Endothelial cell of umbilical vein (primary cell): ENCODE data around the gene EML2. TPM values are rescaled to one million over a fixed set of nuclear protein-coding genes. Genes with fewer than 3 reads are reported as not detected.

Experiments used
- BruUV-seq: library from RNA; stranded (reverse); fragments of 400-500 nt; replicated peaks from 2 replicates; lab custom pipeline; 2021; lab: Mats Ljungman, UMichigan
- CTCF ChIA-PET: fragments of 300-600, 350-600 bp; sonication (Branson Sonifier 250); formaldehyde crosslinking; loops from one replicate; lab custom pipeline; 2021; ENCODE audit warnings: antibody characterized with exemption, inconsistent platforms; lab: Charles Lee
- POLR2A ChIA-PET: fragments of 300-600, 350-600 bp; sonication (Branson Sonifier 250); formaldehyde crosslinking; loops from one replicate; lab custom pipeline; 2021; ENCODE audit warnings: antibody characterized with exemption, inconsistent platforms; lab: Charles Lee
- DNase-seq: peaks from one replicate; pipeline ENCODE4 v3.0.0-alpha.2; 2011; ENCODE audit warnings: low read depth, low spot score
- FAIRE-seq: peaks from 2 replicates; lab custom pipeline; 2011; peaks lifted over from hg19 to GRCh38; lab: Jason Lieb, UNC
- H2AFZ ChIP-seq: 2 replicates; pipeline ENCODE4 v1.6.0; 2012; ENCODE audit warnings: low read depth, low read length, control low read depth, inconsistent platforms
- H3K27ac ChIP-seq: 2 replicates; pipeline ENCODE4 v1.5.1; 2011; ENCODE audit warnings: low read depth, mild to moderate bottlenecking, control low read depth, low read length, moderate library complexity; ENCODE audit not compliant: insufficient read depth
- H3K27me3 ChIP-seq, 2 experiments: 2 replicates each; pipeline versions ENCODE4 v1.6.0 to v1.6.1; 2011; ENCODE audit warnings: low read length in 2 of 2, mixed read lengths in 1 of 2; ENCODE audit not compliant: control insufficient read depth in 2 of 2, insufficient read depth in 2 of 2
- H3K36me3 ChIP-seq, 2 experiments: 2 replicates in 1 of 2; 3 replicates in 1 of 2; pipeline ENCODE4 v1.5.1; 2011; ENCODE audit warnings: low read length in 2 of 2, mild to moderate bottlenecking in 1 of 2, moderate library complexity in 1 of 2; ENCODE audit not compliant: control insufficient read depth in 2 of 2, insufficient read depth in 2 of 2; ENCODE audit errors: extremely low read depth in 1 of 2
- H3K4me1 ChIP-seq: 3 replicates; pipeline ENCODE4 v1.5.1; 2011; ENCODE audit warnings: mild to moderate bottlenecking, low read length; ENCODE audit not compliant: control insufficient read depth, insufficient read depth; ENCODE audit errors: extremely low read depth
- H3K4me2 ChIP-seq: 2 replicates; pipeline ENCODE4 v1.6.1; 2011; ENCODE audit warnings: low read length, control low read depth, mixed read lengths; ENCODE audit not compliant: insufficient read depth
- H3K4me3 ChIP-seq, 3 experiments: fragments of 200-600 bp in 1 of 3; sonication (generic), shearing (Covaris generic) in 1 of 3; replicated peaks in 1 of 3; 2 replicates each; pipeline ENCODE4 v1.5.1; 2011 to 2016; ENCODE audit warnings: control low read depth in 3 of 3, low read length in 3 of 3, mild to moderate bottlenecking in 2 of 3, inconsistent platforms in 1 of 3, low read depth in 1 of 3, moderate library complexity in 1 of 3; ENCODE audit not compliant: insufficient read depth in 1 of 3
- H3K79me2 ChIP-seq: 2 replicates; pipeline ENCODE4 v1.6.0; 2012; ENCODE audit warnings: low read length, inconsistent platforms; ENCODE audit not compliant: control insufficient read depth, insufficient read depth
- H3K9ac ChIP-seq: replicated peaks from 2 replicates; pipeline ENCODE3; 2011; ENCODE audit warnings: low read length, control low read depth; ENCODE audit not compliant: insufficient read depth; ENCODE audit errors: extremely low read depth
- H3K9me1 ChIP-seq: replicated peaks from 3 replicates; pipeline ENCODE4 v1.6.0; 2011; ENCODE audit warnings: mild to moderate bottlenecking, low read length; ENCODE audit not compliant: control insufficient read depth, insufficient read depth; ENCODE audit errors: extremely low read depth
- H3K9me3 ChIP-seq: replicated peaks from 2 replicates; pipeline ENCODE4 v1.5.1; 2012; ENCODE audit warnings: low read length, inconsistent platforms; ENCODE audit not compliant: control insufficient read depth, insufficient read depth
- H4K20me1 ChIP-seq: replicated peaks from 2 replicates; pipeline ENCODE3; 2011; ENCODE audit warnings: mild to moderate bottlenecking, low read length; ENCODE audit not compliant: control insufficient read depth, insufficient read depth; ENCODE audit errors: extremely low read depth
- CTCF ChIP-seq, 2 donors: IDR thresholded peaks; 1 replicate in 1 of 2; 2 replicates in 1 of 2; pipeline ENCODE4 v1.5.1; 2011; ENCODE audit warnings: low read length in 2 of 2, mild to moderate bottlenecking in 2 of 2, moderate library complexity in 2 of 2, control low read depth in 1 of 2, inconsistent platforms in 1 of 2, low read depth in 1 of 2; ENCODE audit not compliant: insufficient read depth in 1 of 2; ENCODE audit errors: extremely low read depth in 1 of 2
- EZH2 ChIP-seq: IDR thresholded peaks from 2 replicates; pipeline ENCODE4 v1.6.1; 2012; ENCODE audit warnings: borderline replicate concordance, low read depth, mild to moderate bottlenecking, moderate library complexity, low read length, inconsistent platforms; ENCODE audit not compliant: severe bottlenecking
- FOS ChIP-seq: IDR thresholded peaks from 2 replicates; pipeline ENCODE4 v1.6.1; 2011; ENCODE audit warnings: mild to moderate bottlenecking, low read length, moderate library complexity, borderline replicate concordance; ENCODE audit not compliant: insufficient read depth
- GATA2 ChIP-seq: IDR thresholded peaks from 2 replicates; pipeline ENCODE4 v1.7.0; 2011; ENCODE audit warnings: low read depth, mild to moderate bottlenecking, moderate library complexity, mixed read lengths, low read length; ENCODE audit not compliant: insufficient read length, insufficient read depth
- JUN ChIP-seq: IDR thresholded peaks from 2 replicates; pipeline ENCODE4 v1.6.1; 2011; ENCODE audit warnings: borderline replicate concordance, low read depth; ENCODE audit not compliant: insufficient read length, insufficient read depth
- MAX ChIP-seq: IDR thresholded peaks from 2 replicates; pipeline ENCODE4 v1.6.1; 2011; ENCODE audit not compliant: insufficient read depth, insufficient read length
- MYC ChIP-seq: IDR thresholded peaks from one replicate; pipeline ENCODE4 v1.6.1; 2011; ENCODE audit warnings: mild to moderate bottlenecking, low read depth, low read length
- POLR2A ChIP-seq: IDR thresholded peaks from 2 replicates; pipeline ENCODE4 v1.6.1; 2012; ENCODE audit warnings: low read depth, mild to moderate bottlenecking, control low read depth, low read length
- POLR2AphosphoS5 ChIP-seq: IDR thresholded peaks from 2 replicates; pipeline ENCODE4 v1.6.1; 2012; ENCODE audit warnings: low read depth, mild to moderate bottlenecking, control low read depth, low read length, moderate library complexity; ENCODE audit not compliant: insufficient read depth
- dilution Hi-C: fragments of 300-500 bp; cut with MboI; formaldehyde crosslinking; loops from one replicate; pipeline ENCODE4 v1.15.0; 2019; ENCODE audit warnings: low sequenced_read_pairs; ENCODE audit not compliant: extremely low pct_ligation_motif_present
- intact Hi-C: fragments of 100-400 bp; cut with micrococcal nuclease; formaldehyde crosslinking; loops from one replicate; pipeline ENCODE4 v1.10.0; 2022
- polyA plus RNA-seq, 4 experiments: library from polyadenylated mRNA; depleted of rRNA in 3 of 4; stranded (reverse) in 3 of 4; unstranded in 1 of 4; fragments of >200 nt; gene quantifications; 2 replicates each; pipeline versions ENCODE4 v1.2.1 to v1.2.3, GENCODE V29; 2011 to 2012; ENCODE audit warnings: missing spikeins in 1 of 4
- total RNA-seq: library from RNA; stranded (reverse); gene quantifications from 2 replicates; pipeline ENCODE4 v1.2.3, GENCODE V29; 2021

Gene EML2
- total and polyA plus RNA-seq, 2 donors (not counting 3 experiments of a cell fraction or from before 2014, with no cell fraction given) = 23.3 to 28.9 TPM

- Histone ChIP-seq H2AFZ (no peak overlapping the region), H3K4me2 (no peak overlapping the region), H3K9ac (no peak overlapping the region), H3K27me3 (no peaks in the 10 kb centered on the region), H4K20me1 (no peaks in the 10 kb centered on the region), H3K9me1 (no peaks in the 10 kb centered on the region), H3K79me2 (peaks cover 55% of the 10 kb centered on the region), H3K9me3 (no peaks in the 10 kb centered on the region), H3K4me1 (peaks cover 42% of the 10 kb centered on the region), H3K4me3 (no peak overlapping the region), H3K36me3 (peaks cover 2 to 3% of the 10 kb centered on the region in 2 experiments), H3K27ac (no peak overlapping the region)
- FAIRE-seq = no peak
- POLR2A ChIA-PET = no interaction called here
- no TSS peak for BruUV-seq
- DNase-seq = no peak
- TF ChIP-seq MAX (no peak), MYC (no peak), JUN (no peak), FOS (no peak), POLR2A (no peak), CTCF (IDR thresholded peaks at IDR 0.05; ENCODE audit: extremely low read depth in 1 of 2, insufficient read depth in 1 of 2, low read depth in 1 of 2, low read length in 2 of 2) (no peak), GATA2 (no peak), POLR2AphosphoS5 (no peak), EZH2 (no peak)
- dilution Hi-C loops = no loop called here
- intact Hi-C loops = loop anchor here (5.0 kb wide), 1 partner anchor 99 kb away; the partner anchor contains the start of genes QPCTL and SNRPD2
- CTCF ChIA-PET = interaction anchor here (1.1 to 1.3 kb wide), 3 partner anchors 46 to 154 kb away, joined by 4 read pairs; partner anchors contain the start of gene EML2
These were observed 45.7 kb downstream of the EML2 start for GRCh38 chr19:45593520-45593919.
